Transverse colon (tissue), 4 donors: Measurements from ENCODE around the gene FBLN5. TPM values are rescaled to one million over a fixed set of nuclear protein-coding genes. Genes with fewer than 3 reads are reported as not detected.
"Not testable (repeated sequence)": the region's sequence is repeated elsewhere in the genome, so short reads cannot be mapped to it uniquely, and the experiment has no call there.

ENCODE experiments used
- DNase-seq: peaks from one replicate; pipeline ENCODE4 v3.0.0-alpha.2; 2019
- H3K27ac ChIP-seq, 4 donors: fragments of 200-600 bp; sonication (generic); 2 replicates each; pipeline ENCODE4 v1.5.1; 2016 to 2018; ENCODE audit warnings: inconsistent platforms in 4 of 4
- H3K27me3 ChIP-seq: fragments of 200-600 bp; sonication (generic); 2 replicates; pipeline ENCODE4 v1.5.1; 2017; ENCODE audit warnings: inconsistent platforms
- H3K36me3 ChIP-seq, 4 donors: fragments of 200-600 bp; sonication (generic); 2 replicates each; pipeline ENCODE4 v1.5.1; 2017 to 2019; ENCODE audit warnings: inconsistent platforms in 4 of 4
- H3K4me1 ChIP-seq, 4 donors: fragments of 200-600 bp; sonication (generic); 2 replicates each; pipeline ENCODE4 v1.5.1; 2017 to 2020; ENCODE audit warnings: inconsistent platforms in 4 of 4
- H3K4me3 ChIP-seq, 4 donors: fragments of 200-600 bp; sonication (generic); 1 replicate in 1 of 4; 2 replicates in 3 of 4; pipeline versions ENCODE4 v1.5.1 to v1.6.1; 2017 to 2019; ENCODE audit warnings: inconsistent platforms in 4 of 4
- H3K9me3 ChIP-seq, 2 donors: fragments of 200-600 bp; sonication (generic); 2 replicates each; pipeline ENCODE4 v1.5.1; 2017 to 2019; ENCODE audit warnings: inconsistent platforms in 2 of 2
- EP300 ChIP-seq: sonication (generic); formaldehyde crosslinking; IDR thresholded peaks from one replicate; pipeline ENCODE4 v1.6.1; 2017; ENCODE audit warnings: antibody characterized with exemption, low read depth
- POLR2A ChIP-seq: fragments of 450-650 bp; IDR thresholded peaks from one replicate; pipeline ENCODE4 v1.6.1; 2016; ENCODE audit warnings: antibody characterized with exemption, mild to moderate bottlenecking, moderate library complexity
- POLR2AphosphoS5 ChIP-seq, 3 donors: sonication (generic); formaldehyde crosslinking; IDR thresholded peaks; one replicate each; pipeline ENCODE4 v1.6.1; 2016; ENCODE audit warnings: antibody characterized with exemption in 3 of 3
- WGBS, 2 donors: methylation state at CpG; one replicate each; pipeline ENCODE4 v1.1.5; 2018; ENCODE audit warnings: low coverage in 1 of 2; 5-methylcytosine and 5-hydroxymethylcytosine counted together
- in situ Hi-C, 4 donors: fragments of 200-750 bp; cut with MboI; loops; one replicate each; pipeline versions ENCODE4 v1.15.0 to v1.15.1; 2017; ENCODE audit warnings: low sequenced_read_pairs in 3 of 4, low pct_ligation_motif_present in 1 of 4, low pct_unique_long_range_greater_than_20kb in 1 of 4
- intact Hi-C: fragments of 100-400 bp; cut with DNase I; formaldehyde crosslinking; loops from one replicate; pipeline ENCODE4 v1.15.1; 2023; ENCODE audit warnings: low total_unique reads
- total RNA-seq, 4 donors: library from RNA; depleted of rRNA; stranded (reverse); fragments of >200 nt; gene quantifications; one replicate each; pipeline ENCODE4 v1.1.0, GENCODE V29; 2016
- TF ChIP-seq, protein P1 (sequence below), 5 experiments: fragments of 200-600 bp in 3 of 5; fragments of 450-650 bp in 2 of 5; sonication (generic) in 3 of 5; IDR thresholded peaks; 1 replicate in 2 of 5; 2 replicates in 3 of 5; pipeline ENCODE4 v1.5.1; 2016 to 2017; ENCODE audit warnings: antibody characterized with exemption in 5 of 5, inconsistent platforms in 3 of 5, mild to moderate bottlenecking in 2 of 5, moderate library complexity in 1 of 5

The FBLN5 gene
- total RNA-seq, 4 donors from 2014 or later, result 14.6 to 120 (median 38.7) TPM

DNA sequence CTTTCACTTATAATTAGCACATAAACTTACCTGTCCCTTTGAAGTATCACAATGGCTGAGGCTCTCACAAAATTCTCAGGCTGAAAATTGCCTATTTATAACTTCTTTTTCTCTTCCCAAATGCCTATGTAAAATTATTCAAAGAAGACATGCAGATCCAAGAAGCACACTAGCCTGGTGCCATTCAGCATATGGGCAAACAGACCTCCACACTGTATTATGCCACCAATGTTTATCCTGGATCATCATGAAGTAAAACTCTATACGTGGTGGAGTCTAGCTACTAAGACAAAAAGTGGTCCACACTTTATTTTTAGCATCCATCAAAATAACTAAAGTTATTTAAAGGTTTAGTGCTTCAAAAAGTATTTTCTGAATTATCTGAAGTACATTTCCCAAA is 95.9 kb downstream of the FBLN5 start:
- Histone ChIP-seq H3K27me3 (no peaks in the 10 kb centered on the region), H3K4me3 (no peak overlapping the region), H3K36me3 (no peaks in the 10 kb centered on the region), H3K9me3 (no peaks in the 10 kb centered on the region), H3K4me1 (no peaks in the 10 kb centered on the region), H3K27ac (no peak overlapping the region)
- intact Hi-C loops, result no loop called here
- in situ Hi-C loops, result no loop called here
- DNase-seq, result no peak
- TF ChIP-seq POLR2AphosphoS5 (IDR thresholded peaks at IDR 0.05) (no peak), POLR2A (no peak), EP300 (no peak)
- TF ChIP-seq, protein P1, sequence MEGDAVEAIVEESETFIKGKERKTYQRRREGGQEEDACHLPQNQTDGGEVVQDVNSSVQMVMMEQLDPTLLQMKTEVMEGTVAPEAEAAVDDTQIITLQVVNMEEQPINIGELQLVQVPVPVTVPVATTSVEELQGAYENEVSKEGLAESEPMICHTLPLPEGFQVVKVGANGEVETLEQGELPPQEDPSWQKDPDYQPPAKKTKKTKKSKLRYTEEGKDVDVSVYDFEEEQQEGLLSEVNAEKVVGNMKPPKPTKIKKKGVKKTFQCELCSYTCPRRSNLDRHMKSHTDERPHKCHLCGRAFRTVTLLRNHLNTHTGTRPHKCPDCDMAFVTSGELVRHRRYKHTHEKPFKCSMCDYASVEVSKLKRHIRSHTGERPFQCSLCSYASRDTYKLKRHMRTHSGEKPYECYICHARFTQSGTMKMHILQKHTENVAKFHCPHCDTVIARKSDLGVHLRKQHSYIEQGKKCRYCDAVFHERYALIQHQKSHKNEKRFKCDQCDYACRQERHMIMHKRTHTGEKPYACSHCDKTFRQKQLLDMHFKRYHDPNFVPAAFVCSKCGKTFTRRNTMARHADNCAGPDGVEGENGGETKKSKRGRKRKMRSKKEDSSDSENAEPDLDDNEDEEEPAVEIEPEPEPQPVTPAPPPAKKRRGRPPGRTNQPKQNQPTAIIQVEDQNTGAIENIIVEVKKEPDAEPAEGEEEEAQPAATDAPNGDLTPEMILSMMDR (IDR thresholded peaks at IDR 0.05), result no peak
- WGBS, 2 donors, result 0 to 3% methylated on average over 1 of the region's 1 CpG

DNA sequence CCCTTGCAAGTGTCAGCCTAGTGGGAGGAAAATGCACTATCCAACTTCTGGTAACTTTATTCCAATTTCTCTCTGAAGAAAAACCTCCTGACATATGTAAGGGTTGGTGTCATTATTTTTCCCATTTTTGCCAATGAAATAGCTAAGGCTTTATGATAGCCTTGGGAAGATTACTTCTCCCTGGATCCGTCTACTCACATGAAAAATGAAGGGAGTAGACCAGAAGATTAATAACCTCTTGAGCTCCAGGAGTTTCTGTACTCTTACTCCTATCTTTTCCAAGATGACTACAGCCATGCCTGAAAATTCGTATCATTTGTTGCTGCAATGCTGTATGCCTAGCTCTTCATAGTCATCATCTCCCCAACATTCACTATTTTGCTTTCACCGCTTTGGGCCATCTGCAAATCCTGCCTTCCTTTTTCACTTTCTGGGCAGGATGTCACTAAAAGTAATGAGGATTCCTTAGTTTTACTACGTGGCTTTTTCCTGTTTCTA is 98.9 kb downstream of the FBLN5 start:
- DNase-seq, result no peak
- H3K36me3 ChIP-seq, result no peaks in the 10 kb centered on the region
- TF ChIP-seq EP300 (no peak), POLR2A (no peak), POLR2AphosphoS5 (IDR thresholded peaks at IDR 0.05) (no peak)
- TF ChIP-seq, protein P1 (IDR thresholded peaks at IDR 0.05), result no peak
- intact Hi-C loops, result no loop called here
- no peaks in the 10 kb centered on the region for H3K4me1 ChIP-seq
- in situ Hi-C loops, result no loop called here
- H3K9me3 ChIP-seq, result no peaks in the 10 kb centered on the region
- no peak overlapping the region for H3K4me3 ChIP-seq
- no peak overlapping the region for H3K27ac ChIP-seq
- no peaks in the 10 kb centered on the region for H3K27me3 ChIP-seq
- 75 to 80% methylated on average over 2 to 4 of the region's 4 CpGs for WGBS, 2 donors

DNA sequence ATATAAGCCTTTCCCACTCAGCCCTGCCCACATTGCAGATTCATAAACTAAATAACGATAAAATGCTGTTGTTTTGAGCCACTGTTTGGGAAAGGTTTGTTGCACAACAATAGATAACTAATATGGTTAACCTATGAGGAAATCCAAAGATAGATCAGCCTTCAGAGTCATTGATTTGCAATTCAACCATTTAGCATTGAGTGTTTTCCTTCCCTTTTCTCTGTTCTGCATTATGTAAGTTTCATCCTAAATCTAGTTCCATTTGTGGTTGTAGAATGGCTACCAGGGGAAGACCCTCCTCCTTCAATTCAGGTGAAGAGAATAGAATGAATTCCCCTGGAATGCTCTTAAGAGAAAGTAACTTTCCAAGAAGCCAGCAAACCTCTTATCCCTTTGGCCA is 99.8 kb downstream of the FBLN5 start:
- Histone ChIP-seq H3K27me3 (no peaks in the 10 kb centered on the region), H3K27ac (no peak overlapping the region), H3K36me3 (no peaks in the 10 kb centered on the region), H3K4me1 (no peaks in the 10 kb centered on the region), H3K4me3 (no peak overlapping the region), H3K9me3 (no peaks in the 10 kb centered on the region)
- in situ Hi-C loops (no loop called here), intact Hi-C loops (no loop called here)
- TF ChIP-seq POLR2A (no peak), POLR2AphosphoS5 (IDR thresholded peaks at IDR 0.05) (no peak), EP300 (no peak)
- TF ChIP-seq, protein P1 (IDR thresholded peaks at IDR 0.05), result no peak
- DNase-seq, result no peak
- 67 to 86% methylated on average over 1 of the region's 1 CpG for WGBS, 2 donors

DNA sequence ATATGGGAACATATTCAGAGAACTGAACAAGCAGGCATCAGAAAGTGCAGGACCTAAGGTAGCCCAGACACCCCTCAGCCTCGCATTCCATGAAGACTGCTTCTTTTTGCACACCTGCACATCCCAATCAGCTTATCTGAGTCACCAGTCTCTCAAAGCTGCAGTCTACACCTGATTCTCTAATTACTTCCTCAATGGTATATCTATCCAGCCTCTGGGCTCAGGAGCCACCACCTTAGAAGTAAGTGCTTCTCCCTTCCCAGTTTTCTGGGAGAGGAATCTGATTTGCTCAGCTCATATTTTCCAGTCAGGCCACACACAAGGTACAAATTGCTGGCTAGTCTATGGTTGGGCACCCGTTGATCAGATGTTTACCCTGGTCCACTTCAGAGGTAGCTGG is 101.8 kb downstream of the FBLN5 start:
- WGBS, 2 donors, result 81 to 100% methylated on average over 1 to 2 of the region's 2 CpGs
- Histone ChIP-seq H3K4me3 (no peak overlapping the region), H3K9me3 (no peaks in the 10 kb centered on the region), H3K27me3 (no peaks in the 10 kb centered on the region), H3K4me1 (no peaks in the 10 kb centered on the region), H3K36me3 (no peaks in the 10 kb centered on the region), H3K27ac (no peak overlapping the region)
- intact Hi-C loops (no loop called here), in situ Hi-C loops (no loop called here)
- TF ChIP-seq, protein P1 (IDR thresholded peaks at IDR 0.05), result no peak
- no peak for TF ChIP-seq POLR2A
- TF ChIP-seq POLR2AphosphoS5 (IDR thresholded peaks at IDR 0.05), result no peak
- TF ChIP-seq EP300, result no peak
- DNase-seq, result no peak

DNA sequence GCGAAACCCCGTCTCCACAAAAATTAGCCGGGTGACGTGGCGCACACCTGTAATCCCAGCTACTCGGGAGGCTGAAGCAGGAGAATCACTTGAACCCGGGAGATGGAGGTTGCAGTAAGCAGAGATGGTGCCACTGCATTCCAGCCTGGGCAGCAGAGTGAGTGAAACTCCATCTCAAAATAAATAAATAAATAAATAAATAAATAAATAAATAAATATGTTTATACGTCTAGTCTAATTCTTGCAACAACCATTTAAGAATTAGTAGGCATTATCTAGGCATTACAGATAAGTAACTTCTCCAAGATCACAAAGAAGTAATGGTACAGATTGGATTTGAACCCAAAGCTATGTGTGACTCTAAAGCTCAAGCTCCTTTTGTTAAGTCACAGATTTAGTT is 102.4 kb downstream of the FBLN5 start:
- 93 to 95% methylated on average over 7 to 8 of the region's 8 CpGs for WGBS, 2 donors
- H3K4me1 ChIP-seq, H3K9me3 ChIP-seq, H3K36me3 ChIP-seq, H3K4me3 ChIP-seq, H3K27ac ChIP-seq, DNase-seq, H3K27me3 ChIP-seq, in situ Hi-C loops, intact Hi-C loops: not testable (repeated sequence)
